Psoas muscle (tissue), 8 donors: Measurements from ENCODE around the gene XYLB. TPM values are rescaled to one million over a fixed set of nuclear protein-coding genes. Genes with fewer than 3 reads are reported as not detected.
"Not testable (repeated sequence)": the region's sequence is repeated elsewhere in the genome, so short reads cannot be mapped to it uniquely, and the experiment has no call there.

Experiments used
- ATAC-seq, 4 donors: fragments of 200-7000 bp; cut with Tn5 transposase; one replicate each; pipeline ENCODE4 v1.9.1; 2020; ENCODE audit warnings: moderate library complexity in 3 of 4, mild to moderate bottlenecking in 2 of 4
- DNase-seq, 2 donors: peaks; one replicate each; pipeline ENCODE4 v3.0.0-alpha.2; 2020
- H3K27ac ChIP-seq: fragments of 200-600 bp; one replicate; pipeline ENCODE4 v1.8.0; 2022
- H3K27me3 ChIP-seq, 3 donors: fragments of 200-600 bp in 1 of 3; one replicate each; pipeline versions ENCODE4 v1.6.1 to v1.8.0; 2013 to 2022; ENCODE audit warnings: low read length in 2 of 3, mild to moderate bottlenecking in 2 of 3, moderate library complexity in 1 of 3; ENCODE audit not compliant: insufficient read depth in 3 of 3
- H3K36me3 ChIP-seq, 2 donors: fragments of 200-600 bp in 1 of 2; one replicate each; pipeline versions ENCODE4 v1.6.1 to v1.8.0; 2013 to 2022; ENCODE audit warnings: low read depth in 1 of 2, mild to moderate bottlenecking in 1 of 2, moderate library complexity in 1 of 2; ENCODE audit not compliant: insufficient read depth in 1 of 2
- H3K4me1 ChIP-seq: fragments of 200-600 bp; one replicate; pipeline ENCODE4 v1.8.0; 2022
- H3K4me3 ChIP-seq: fragments of 200-600 bp; one replicate; pipeline ENCODE4 v1.8.0; 2022; ENCODE audit warnings: mild to moderate bottlenecking
- H3K9me3 ChIP-seq: fragments of 200-600 bp; one replicate; pipeline ENCODE4 v1.8.0; 2022
- CTCF ChIP-seq: fragments of 200-600 bp; IDR thresholded peaks from one replicate; pipeline ENCODE4 v1.8.0; 2022; ENCODE audit warnings: antibody characterized with exemption
- WGBS, 3 donors: extraction: QIAGEN DNeasy Blood & Tissue Kit; methylation state at CpG; one replicate each; pipeline versions ENCODE4 v1.1.6 to v1.1.7; 2013; 5-methylcytosine and 5-hydroxymethylcytosine counted together
- intact Hi-C, 2 donors: fragments of 100-400 bp; cut with DNase I; formaldehyde crosslinking; loops; one replicate each; pipeline versions ENCODE4 v1.11.0 to v1.14.2; 2022
- long read RNA-seq, 2 donors: library from polyadenylated mRNA; unstranded; transcript quantifications; one replicate each; pipeline ENCODE4 v2.0.0, GENCODE V29; 2021
- polyA plus RNA-seq, 3 donors: library from polyadenylated mRNA; stranded (reverse); fragments of 200-250 nt; gene quantifications; one replicate each; pipeline ENCODE4 v1.2.3, GENCODE V29; 2013
- total RNA-seq, 4 donors: library from RNA; stranded (reverse); fragmentation: NEBNext Ultra II Directional in 2 of 4; extraction: Animal tissue kit (Norgen Biotek cat#: 25700) in 2 of 4; gene quantifications; one replicate each; pipeline versions ENCODE4 v1.2.1 to v1.2.4, GENCODE V29; 2021 to 2023
- donor health status: healthy with polysubstance abuse.
- donor health status: DM: no; HTN: no; CAD: no; lungs with moderate emphysema.
- donor health status: Bipolar disorder and iron deficiency.
- donor health status: healthy.
- donor health status: DM: yes; HTN: yes; CAD: no.
- donor health status: DM: no; HTN: no; CAD: no.
- donor health status: DM: no; HTN: no; CAD: no.
- donor health status: DM: yes; HTN: yes; CAD: no.

Gene XYLB
- total RNA-seq: 1 to 10 TPM in 3 of 4 donors, under 1 TPM in 1; 0.78 to 1.3 (median 1.3) TPM
- under 1 TPM; 0.11 to 0.42 (median 0.34) TPM for polyA plus RNA-seq
- long read RNA-seq, donor 1, partial matches to known transcripts: 1 of 1 reads
- long read RNA-seq, donor 1, other reads (novel, unspliced or antisense): 0 of 1 reads
- long read RNA-seq, donor 2: 0 reads

DNA sequence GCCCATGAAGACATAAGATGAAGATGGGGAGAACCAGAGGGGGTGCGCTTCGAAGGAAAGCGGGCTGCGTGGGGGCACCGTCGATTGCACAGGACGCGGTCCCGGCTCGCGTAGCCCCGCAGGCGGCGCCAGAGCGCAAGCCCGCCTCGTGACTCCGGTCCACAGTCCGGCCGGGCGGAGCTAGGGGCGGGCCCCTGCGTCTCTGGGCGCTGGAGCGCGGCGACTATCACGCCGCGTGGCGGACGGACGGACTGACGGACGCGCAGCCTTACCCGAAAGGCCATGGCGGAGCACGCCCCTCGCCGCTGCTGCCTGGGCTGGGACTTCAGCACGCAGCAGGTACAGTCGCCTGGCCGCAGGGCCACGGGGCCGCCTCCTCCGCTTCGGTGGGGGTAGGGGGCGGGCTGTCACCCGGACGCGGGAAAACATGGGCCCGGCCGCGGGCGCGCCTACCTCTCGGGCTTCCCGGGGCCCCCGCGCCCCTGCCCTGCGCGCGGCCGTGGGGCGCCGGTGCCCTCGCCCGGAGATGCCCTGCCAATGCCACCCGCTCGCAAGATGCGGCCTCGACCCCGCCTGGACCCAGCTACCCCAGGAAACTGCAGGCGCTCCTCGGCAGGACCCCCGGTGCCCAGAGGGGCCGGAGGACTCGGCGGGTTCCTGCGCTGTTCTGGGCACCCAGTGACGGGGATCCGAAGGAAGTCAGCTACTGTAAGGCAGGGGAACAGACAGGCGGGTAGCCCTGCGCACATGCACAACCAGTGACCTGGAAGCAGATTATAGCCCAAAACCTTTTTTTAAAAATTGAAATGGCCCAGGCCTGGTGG lies at the start of gene XYLB:
TSS of gene XYLB (plus strand) at position 199 of the 824 bp plus-strand sequence. CDS start at position 283, 84 bp downstream.
- WGBS, 3 donors: 1 to 3% (median 2%) methylated on average over 36 to 85 of the region's 85 CpGs
- peak; percentile 99 to 100 (median 99) for ATAC-seq

DNA sequence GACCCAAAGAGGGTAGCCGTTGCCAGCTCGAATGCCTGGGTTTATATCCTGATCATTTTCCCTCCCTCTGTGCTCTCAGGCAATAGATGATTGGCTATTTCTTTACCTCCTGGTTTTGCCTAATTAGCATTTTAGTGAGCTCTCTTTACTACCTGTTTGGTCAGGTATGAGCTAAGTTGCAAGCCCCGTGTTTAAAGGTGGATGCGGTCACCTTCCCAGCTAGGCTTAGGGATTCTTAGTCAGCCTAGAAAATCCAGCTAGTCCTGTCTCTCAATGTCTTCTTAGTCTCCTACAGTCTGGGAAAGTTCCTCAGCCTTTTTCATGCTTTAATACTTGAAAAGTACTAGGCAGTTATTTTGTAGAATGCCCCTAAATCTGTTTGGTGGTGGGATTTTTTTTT lies 49.5 kb upstream of the XYLB start:
- DNase-seq, H3K27me3 ChIP-seq, H3K36me3 ChIP-seq, H3K4me1 ChIP-seq, H3K27ac ChIP-seq, H3K4me3 ChIP-seq, ATAC-seq, intact Hi-C loops, H3K9me3 ChIP-seq: not testable (repeated sequence)
- 67 to 88% (median 78%) methylated on average over 4 of the region's 4 CpGs for WGBS, 3 donors

More for the DNA sequence above, at the start of gene XYLB:
- Histone ChIP-seq H3K27ac (peak within 1 kb of the TSS; percentile 44), H3K27me3 (no peaks in the 10 kb centered on the region), H3K36me3 (no peaks in the 10 kb centered on the region), H3K4me3 (peak within 1 kb of the TSS; percentile 88), H3K9me3 (no peaks in the 10 kb centered on the region), H3K4me1 (peaks cover 5% of the 10 kb centered on the region)
- intact Hi-C loops: loop anchor here (2.0 to 5.0 kb wide), 2 partner anchors 116 to 132 kb away; no protein-coding TSS in a partner anchor
- TF ChIP-seq CTCF: peak; percentile 84
- peak; percentile 90 to 92 for DNase-seq

GRCh38 chr3:38297537-38297936 lies 49.0 kb upstream of the XYLB start:
- Histone ChIP-seq H3K4me3 (no peak overlapping the region), H3K27ac (no peak overlapping the region), H3K4me1 (no peaks in the 10 kb centered on the region), H3K27me3 (no peaks in the 10 kb centered on the region), H3K9me3 (no peaks in the 10 kb centered on the region), H3K36me3 (no peaks in the 10 kb centered on the region)
- intact Hi-C loops: no loop called here
- DNase-seq (no peak), ATAC-seq (no peak)
- no peak for TF ChIP-seq CTCF

DNA sequence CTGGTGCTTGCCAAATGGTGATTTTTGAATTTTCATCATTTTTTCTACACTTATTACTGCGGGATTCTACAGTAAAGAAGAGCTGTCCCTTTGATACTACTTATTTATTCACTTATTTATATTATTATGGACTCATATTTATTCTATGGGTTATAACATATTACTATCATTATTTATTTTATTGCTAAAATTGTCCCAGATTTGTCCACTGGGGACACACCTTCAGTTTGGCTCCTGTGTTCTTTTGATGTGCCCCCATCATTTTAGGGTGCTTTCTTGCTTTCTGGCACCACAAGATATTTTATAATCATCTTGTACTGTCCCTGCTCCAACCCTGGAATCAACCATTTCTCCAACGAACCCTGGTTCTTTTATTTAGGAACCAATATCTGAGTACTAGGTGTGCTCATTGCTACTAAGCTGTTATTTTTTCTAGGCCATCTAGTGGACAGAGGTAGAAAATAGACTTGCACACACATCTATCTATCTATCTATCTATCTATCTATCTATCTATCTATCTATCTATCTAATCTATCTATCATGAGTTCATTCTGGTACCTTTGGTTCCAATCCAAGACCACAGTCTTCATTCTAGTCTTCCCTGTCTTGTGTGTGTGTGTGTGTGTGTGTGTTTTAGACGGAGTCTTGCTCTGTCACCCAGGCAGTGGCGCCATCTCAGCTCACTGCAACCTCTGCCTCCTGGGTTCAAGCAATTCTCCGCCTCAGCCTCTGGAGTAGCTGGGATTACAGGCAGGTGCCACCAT lies 48.5 kb upstream of the XYLB start:
- H3K36me3 ChIP-seq: no peaks in the 10 kb centered on the region
- peak; percentile 19 for TF ChIP-seq CTCF
- no peaks in the 10 kb centered on the region for H3K9me3 ChIP-seq
- intact Hi-C loops: no loop called here
- H3K4me1 ChIP-seq: no peaks in the 10 kb centered on the region
- WGBS, 3 donors: 78 to 81% (median 78%) methylated on average over 5 of the region's 5 CpGs
- DNase-seq: no peak
- H3K27ac ChIP-seq: no peak overlapping the region
- peak in 1 of 4 donors; percentile 54 for ATAC-seq
- H3K4me3 ChIP-seq: no peak overlapping the region
- no peaks in the 10 kb centered on the region for H3K27me3 ChIP-seq

DNA sequence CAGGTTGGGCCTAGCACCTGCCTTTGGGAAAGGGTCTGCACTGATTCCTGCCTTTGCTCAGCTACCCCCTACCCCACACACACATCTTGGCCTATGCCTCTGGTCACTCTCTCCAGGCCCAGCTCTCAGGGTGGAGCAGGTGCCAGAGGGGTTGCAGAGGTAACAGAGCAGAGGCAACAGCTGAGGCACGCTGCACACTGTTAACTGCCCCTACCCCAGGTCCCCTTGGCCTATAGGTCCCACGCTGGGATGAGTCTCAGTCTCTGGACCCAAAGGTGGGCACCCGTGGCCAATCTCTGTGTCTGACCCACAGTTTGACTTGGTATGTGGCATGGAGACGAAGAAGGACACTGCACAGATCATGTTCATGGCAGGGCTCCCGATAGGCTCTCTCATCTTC lies 39.6 kb upstream of the XYLB start:
- TF ChIP-seq CTCF: no peak
- no peak overlapping the region for H3K27ac ChIP-seq
- WGBS, 3 donors: 86 to 95% (median 90%) methylated on average over 5 of the region's 5 CpGs
- DNase-seq (no peak), ATAC-seq (no peak)
- intact Hi-C loops: no loop called here
- no peak overlapping the region for H3K4me3 ChIP-seq
- H3K36me3 ChIP-seq: no peaks in the 10 kb centered on the region
- H3K27me3 ChIP-seq: no peaks in the 10 kb centered on the region
- H3K4me1 ChIP-seq: no peaks in the 10 kb centered on the region
- H3K9me3 ChIP-seq: no peaks in the 10 kb centered on the region
